WI38 (cell line): Measurements from ENCODE around the gene PNKP.
A peak's percentile ranks its signal among the peaks of the same experiment; 100 is the strongest.

ENCODE experiments used
- H3K4me3 ChIP-seq: 2 replicates; pipeline ENCODE4 v1.5.1; 2011; ENCODE audit warnings: low read depth, mild to moderate bottlenecking, control low read depth, low read length
- TF ChIP-seq, protein P1 (sequence below): IDR thresholded peaks from 2 replicates; pipeline ENCODE4 v1.5.1; 2012; ENCODE audit warnings: low read depth, mild to moderate bottlenecking, control low read depth, low read length

Gene PNKP

DNA sequence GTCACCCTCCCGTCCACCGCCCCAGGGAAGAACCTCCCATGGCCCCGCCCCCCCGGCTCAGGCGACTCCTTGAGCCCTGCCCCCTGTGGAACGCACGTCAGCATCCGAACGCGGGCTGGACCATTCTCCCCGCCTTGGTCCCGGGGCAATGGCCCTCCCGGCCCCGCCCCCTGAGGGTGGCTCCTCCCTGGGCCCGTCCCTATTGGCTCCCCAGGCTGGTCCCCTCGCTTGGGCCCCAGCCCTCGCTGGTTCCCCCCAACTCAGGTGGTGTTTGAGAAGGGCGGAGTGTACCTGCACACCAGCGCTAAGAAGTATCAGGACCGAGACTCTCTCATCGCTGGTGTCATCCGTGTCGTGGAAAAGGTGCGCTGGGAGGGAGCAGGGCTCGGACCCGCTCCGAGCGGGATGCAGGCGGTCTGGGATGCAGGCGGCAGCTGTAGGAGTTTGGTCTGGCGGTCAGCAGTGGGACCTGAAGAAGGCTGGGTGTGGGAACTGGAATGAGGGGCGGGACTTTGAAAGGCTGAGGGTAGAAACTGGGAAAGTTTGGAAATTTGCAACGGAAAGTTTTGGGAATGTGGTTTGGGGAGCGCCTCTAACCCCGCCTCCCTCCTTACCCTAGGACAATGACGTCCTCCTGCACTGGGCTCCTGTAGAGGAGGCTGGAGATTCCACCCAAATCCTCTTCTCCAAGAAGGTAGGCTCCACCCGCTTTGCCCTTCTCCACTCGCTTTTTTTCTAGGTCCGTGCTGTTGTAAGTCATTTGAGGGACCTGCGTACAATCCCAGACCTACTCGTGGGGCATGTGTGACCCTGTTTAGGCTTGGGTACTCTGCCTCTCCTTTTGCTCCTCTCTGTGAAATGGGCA lies 10.7 kb upstream of the PNKP start:
- H3K4me3 ChIP-seq, result peak overlapping the region; percentile 89

DNA sequence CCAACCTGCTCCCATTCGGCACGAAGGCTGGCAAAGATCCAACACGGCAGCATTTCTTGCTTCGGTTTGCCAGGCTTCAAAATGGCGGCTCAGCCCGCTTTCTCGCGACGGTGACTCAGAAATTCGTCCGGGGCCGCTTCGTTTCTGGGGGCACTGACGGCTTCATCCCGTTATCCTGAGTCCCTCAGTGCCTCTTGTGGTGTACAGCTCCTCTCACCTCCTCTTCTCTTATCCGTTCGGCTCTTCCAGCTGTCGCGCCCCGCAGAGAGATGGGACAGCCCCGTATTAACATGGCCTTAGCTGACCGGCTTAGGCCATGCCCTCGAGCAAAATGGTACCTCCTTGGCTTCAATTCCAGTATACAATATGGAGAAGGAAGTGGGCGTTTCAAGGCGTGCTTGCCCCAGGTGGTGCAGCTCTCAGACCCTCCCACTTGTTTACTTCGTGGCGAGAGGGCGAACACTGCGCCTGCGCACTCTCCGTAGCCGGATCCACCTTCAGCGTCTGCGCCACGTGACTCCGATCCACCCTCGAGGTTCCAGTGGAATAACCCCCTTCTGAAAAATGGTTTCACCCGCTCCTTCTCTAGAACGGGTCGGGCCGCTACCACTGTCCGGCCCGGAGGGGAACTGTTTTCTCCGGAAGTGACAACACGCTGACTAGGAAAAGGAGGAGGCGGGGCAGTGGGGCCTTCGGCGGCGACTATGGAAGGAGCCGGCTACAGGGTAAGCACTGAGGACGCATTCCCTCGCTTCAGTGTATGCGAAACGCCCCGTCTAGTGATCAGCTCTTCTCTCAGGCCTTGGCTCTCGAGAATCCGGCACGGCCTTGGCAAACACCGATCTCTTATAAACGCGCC lies 9.9 kb upstream of the PNKP start, which contains the start of the genes AKT1S1 and TBC1D17:
Gene AKT1S1, minus strand, starts transcription at position 336 of the 859 bp plus-strand sequence. CDS start 4,060 bp downstream, outside the sequence.
Gene TBC1D17, plus strand, starts transcription at position 683 of the 859 bp plus-strand sequence. Its CDS starts 22 bp downstream, at position 705.
- TF ChIP-seq, protein P1, sequence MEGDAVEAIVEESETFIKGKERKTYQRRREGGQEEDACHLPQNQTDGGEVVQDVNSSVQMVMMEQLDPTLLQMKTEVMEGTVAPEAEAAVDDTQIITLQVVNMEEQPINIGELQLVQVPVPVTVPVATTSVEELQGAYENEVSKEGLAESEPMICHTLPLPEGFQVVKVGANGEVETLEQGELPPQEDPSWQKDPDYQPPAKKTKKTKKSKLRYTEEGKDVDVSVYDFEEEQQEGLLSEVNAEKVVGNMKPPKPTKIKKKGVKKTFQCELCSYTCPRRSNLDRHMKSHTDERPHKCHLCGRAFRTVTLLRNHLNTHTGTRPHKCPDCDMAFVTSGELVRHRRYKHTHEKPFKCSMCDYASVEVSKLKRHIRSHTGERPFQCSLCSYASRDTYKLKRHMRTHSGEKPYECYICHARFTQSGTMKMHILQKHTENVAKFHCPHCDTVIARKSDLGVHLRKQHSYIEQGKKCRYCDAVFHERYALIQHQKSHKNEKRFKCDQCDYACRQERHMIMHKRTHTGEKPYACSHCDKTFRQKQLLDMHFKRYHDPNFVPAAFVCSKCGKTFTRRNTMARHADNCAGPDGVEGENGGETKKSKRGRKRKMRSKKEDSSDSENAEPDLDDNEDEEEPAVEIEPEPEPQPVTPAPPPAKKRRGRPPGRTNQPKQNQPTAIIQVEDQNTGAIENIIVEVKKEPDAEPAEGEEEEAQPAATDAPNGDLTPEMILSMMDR, result no peak
- H3K4me3 ChIP-seq, result peak within 1 kb of the TSS; percentile 89

More for the DNA sequence above, 10.7 kb upstream of the PNKP start:
- TF ChIP-seq, protein P1, result no peak

DNA sequence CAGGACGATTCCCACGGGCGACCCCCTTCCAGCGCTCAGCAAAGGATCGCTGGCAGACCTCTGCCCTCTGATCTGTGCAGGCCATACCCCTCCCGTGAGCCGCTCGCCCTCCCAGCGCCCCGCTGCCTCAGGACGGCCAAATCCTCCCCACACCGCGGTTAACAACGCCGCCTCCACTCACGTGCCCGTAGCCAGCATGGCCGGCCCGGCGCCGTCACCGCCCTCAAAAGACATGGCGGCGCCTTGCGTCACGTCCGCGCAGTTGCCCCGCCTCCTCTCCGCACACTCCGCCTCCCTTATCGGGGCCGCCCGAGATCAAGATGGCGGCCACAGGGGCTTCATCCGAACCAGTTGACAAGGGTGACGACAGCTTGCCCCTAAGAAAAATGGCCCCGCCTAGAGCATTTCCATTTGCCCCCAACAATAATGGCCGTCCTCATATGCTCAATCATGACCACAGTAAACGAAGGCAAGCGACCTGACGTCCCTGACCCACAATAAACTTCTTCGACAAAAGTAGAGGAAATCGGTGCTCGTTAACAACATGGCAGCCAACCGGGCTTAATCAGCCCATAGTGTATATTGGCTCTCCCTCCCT lies 9.1 kb upstream of the PNKP start:
- TF ChIP-seq, protein P1, result no peak
- H3K4me3 ChIP-seq, result peak overlapping the region; percentile 89

DNA sequence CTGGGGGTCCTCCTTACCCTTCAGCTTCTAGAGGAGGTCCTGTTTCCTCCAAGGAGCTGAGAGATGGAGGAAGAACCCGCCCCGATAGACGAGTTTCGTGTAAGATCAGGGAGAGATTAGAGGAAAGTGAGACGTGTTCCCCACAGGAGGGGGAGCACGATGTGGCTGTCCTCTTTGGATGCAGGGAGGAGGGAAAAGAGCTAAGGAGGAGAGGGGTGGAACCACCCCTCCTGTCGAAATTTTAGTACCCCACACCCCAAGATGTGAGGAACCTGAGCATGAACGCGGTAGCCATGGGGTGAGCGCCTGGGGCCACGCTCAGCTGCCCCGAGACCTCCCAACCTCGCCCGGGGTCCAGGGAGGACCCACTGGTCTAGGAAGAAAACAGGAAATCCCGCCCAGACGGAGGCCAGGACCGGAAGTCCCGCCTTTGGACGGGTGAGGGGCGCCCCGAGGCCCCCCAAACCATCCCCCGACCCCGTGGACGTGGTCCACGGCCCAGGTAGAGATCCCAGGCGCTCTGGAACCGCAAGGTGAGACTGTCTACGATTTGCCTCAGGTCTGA lies 8.6 kb upstream of the PNKP start:
- H3K4me3 ChIP-seq, result peak overlapping the region; percentile 89
- TF ChIP-seq, protein P1, result no peak

DNA sequence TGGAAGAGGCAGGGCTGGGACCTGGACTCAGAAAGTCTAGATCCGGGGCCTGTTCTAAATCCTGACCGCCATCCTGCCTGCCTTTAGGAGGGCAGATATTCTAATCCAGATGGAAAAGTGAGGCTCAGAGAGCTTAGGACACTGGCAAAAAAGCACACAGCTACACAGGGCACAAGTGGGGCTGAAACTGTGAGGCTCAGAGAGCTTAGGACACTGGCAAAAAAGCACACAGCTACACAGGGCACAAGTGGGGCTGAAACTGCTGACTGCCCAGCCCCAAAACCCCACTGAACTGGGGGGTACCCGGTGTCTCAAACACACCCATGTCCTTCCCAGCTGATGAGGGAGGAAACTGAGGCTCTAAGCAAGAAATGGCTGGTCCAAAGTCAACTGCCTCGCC lies 7.8 kb upstream of the PNKP start:
- peak overlapping the region; percentile 89 for H3K4me3 ChIP-seq

DNA sequence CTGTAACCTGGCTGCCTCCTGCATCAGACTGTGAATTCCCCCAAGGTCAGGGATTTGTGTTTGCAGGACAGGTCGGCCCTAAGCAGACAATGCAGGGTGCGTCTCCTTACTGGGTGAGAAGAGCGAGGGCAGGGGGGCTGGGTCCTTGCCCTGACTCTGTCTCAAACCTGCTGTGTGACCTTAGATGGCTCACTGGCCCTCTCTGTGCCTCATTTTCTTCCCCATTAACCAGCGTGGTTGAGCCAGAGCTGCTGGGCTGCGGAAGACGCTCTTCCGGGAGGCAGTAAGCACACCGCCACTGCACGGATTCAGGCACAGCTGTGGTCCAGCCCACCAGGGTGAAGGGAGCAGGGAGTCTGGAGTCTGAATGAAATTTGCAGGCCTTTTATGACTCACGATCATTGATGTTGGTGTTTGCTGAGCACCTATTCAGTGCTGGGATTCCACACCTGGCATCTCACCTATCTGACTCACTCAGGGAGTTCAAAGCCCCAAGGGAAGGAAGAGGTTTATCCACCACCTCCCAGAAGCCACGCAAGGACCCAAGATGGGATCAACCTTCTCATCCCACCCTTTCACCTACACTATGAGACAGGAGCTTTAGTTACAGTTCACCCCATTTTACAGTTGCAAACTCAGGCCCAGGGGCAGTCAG lies 7.3 kb upstream of the PNKP start:
- no peak overlapping the region; the same call in 1 of the 2 replicates for H3K4me3 ChIP-seq
- TF ChIP-seq, protein P1, result no peak

More for the DNA sequence above, 7.8 kb upstream of the PNKP start:
- TF ChIP-seq, protein P1, result no peak
